Activated T-helper 1 cell treated with anti-CD3 and anti-CD28 coated beads, Interleukin-2, amount 50 U/mL, for 16 hours (primary cell): ENCODE measurements around the gene GALNT13.

Experiments used
- DNase-seq, 2 donors: peaks; one replicate each; pipeline ENCODE4 v3.0.0-alpha.2; 2020; ENCODE audit warnings: low read depth in 1 of 2, low spot score in 1 of 2

GALNT13 gene

GRCh38 chr2:153871231-153872221 lies at the start of gene GALNT13:
Gene GALNT13, plus strand, starts transcription at chr2:153871922.
- no peak for DNase-seq

- no peak for DNase-seq
Observed at GRCh38 chr2:153823880-153824279, 47.8 kb upstream of the GALNT13 start.

GRCh38 chr2:153828335-153828734 lies 43.4 kb upstream of the GALNT13 start:
- DNase-seq: no peak

GRCh38 chr2:153834662-153835061 lies 37.1 kb upstream of the GALNT13 start:
- DNase-seq: no peak

GRCh38 chr2:153858250-153858649 lies 13.5 kb upstream of the GALNT13 start:
- DNase-seq: no peak

- no peak for DNase-seq
Observed at GRCh38 chr2:153864022-153864421, 7.7 kb upstream of the GALNT13 start.

GRCh38 chr2:153866595-153866994 lies 5.1 kb upstream of the GALNT13 start:
- no peak for DNase-seq

- no peak for DNase-seq
Observed at GRCh38 chr2:153870308-153870707, 1.4 kb upstream of the GALNT13 start.

GRCh38 chr2:153872311-153873051 lies 759 bp downstream of the GALNT13 start:
- no peak for DNase-seq

GRCh38 chr2:153873052-153874048 lies 1.6 kb downstream of the GALNT13 start:
- no peak for DNase-seq

- DNase-seq: no peak
Observed at GRCh38 chr2:153875801-153876466, 4.2 kb downstream of the GALNT13 start.

GRCh38 chr2:153880926-153881325 lies 9.2 kb downstream of the GALNT13 start:
- DNase-seq: no peak

GRCh38 chr2:153886833-153887232 lies 15.1 kb downstream of the GALNT13 start:
- DNase-seq: no peak

GRCh38 chr2:153890576-153890975 lies 18.9 kb downstream of the GALNT13 start:
- no peak for DNase-seq

GRCh38 chr2:153891051-153891450 lies 19.3 kb downstream of the GALNT13 start:
- DNase-seq: no peak

GRCh38 chr2:153912798-153913396 lies 41.2 kb downstream of the GALNT13 start:
- no peak for DNase-seq

GRCh38 chr2:153917570-153917969 lies 45.8 kb downstream of the GALNT13 start:
- no peak for DNase-seq

- DNase-seq: no peak
Observed at GRCh38 chr2:153935511-153935910, 63.8 kb downstream of the GALNT13 start.

GRCh38 chr2:153939124-153939796 lies 67.5 kb downstream of the GALNT13 start:
- DNase-seq: no peak
